Skin epidermis (tissue), 12 donors: ENCODE results near the gene DSTN.
"Not testable (repeated sequence)": the region's sequence is repeated elsewhere in the genome, so short reads cannot be mapped to it uniquely, and the experiment has no call there.

Source experiments
- H3K27ac ChIP-seq, 21 experiments: fragments of 200-600 bp; sonication (generic) in 11 of 21; one replicate each; pipeline ENCODE4 v1.5.0; 2020; ENCODE audit warnings: mild to moderate bottlenecking in 3 of 21, inconsistent platforms in 2 of 21, moderate library complexity in 2 of 21
- H3K4me3 ChIP-seq, 7 experiments: fragments of 200-600 bp; sonication (generic) in 2 of 7; one replicate each; pipeline ENCODE4 v1.5.0; 2020; ENCODE audit warnings: inconsistent platforms in 2 of 7, mild to moderate bottlenecking in 2 of 7, moderate library complexity in 1 of 7

DSTN gene

DNA sequence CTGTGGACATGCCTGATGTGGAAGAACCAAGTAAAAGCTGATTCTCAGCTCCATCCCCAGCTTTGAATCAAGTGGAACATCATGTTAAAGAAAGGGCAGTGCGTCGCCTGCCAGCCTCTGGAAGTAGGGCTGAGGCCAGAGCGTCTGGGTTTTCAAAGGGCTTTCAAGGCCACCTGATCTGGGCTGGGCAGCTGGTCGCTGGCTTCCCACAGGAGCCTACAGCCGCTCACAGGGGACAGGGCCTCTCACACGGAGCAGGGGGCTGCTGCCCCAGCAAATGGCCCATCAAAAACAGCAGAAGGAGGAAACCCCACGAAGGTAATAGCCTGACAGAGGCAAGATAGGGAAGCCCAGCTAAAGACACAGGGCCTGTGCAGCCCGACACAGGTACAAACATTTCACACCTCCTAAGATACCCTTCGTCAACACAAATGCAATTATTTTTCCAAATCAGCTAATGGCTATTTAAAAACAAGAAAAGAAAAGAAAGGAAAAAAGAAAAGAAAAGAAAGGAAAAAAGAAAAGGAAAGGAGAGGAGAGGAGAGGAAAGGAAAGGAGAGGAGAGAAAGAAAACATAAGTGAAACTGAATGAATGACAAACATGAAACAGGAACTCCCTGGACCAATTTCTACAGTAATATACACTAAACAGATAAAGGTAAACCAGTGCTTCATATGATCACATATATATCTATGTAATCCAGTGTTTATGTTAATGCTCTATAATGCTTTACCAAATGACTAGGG, 87.4 kb downstream of the DSTN start:
- Histone ChIP-seq H3K27ac (no peak overlapping the region), H3K4me3 (no peak overlapping the region)

DNA sequence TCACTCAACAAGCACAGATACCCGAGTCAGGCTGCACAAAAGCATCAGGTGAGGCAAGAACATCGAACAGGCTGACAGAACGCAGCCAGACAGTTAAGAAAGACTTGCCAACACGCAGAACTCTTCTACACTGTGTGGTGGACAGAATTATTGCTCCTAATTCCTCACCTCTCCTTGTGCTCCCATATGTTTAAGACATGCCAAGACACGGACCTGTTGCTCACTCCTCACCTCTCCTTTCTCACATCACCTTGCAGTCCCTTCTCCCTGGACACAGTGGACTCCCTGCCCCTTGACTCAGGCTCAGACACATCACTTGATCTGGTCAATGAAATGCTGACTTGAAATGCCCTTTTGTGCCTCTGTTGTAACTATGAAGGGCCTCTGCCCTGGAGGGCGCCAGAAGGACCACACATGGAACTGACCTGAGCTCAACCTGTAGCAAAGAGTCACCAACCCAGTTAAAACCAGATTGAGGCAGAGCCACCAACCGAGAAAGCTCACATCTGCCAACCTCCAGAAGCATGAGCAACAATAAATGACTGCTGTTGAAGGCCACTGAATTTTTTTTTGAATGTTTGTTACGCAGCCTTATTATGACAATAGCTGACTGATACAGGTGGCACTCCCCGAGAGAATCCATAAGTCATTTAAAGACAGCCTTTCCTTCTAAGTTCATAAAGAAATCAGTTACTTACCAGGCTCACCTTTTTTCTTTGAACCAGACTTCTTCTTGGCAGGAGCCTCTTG, 88.2 kb downstream of the DSTN start:
- H3K27ac ChIP-seq: peak overlapping the region in 1 of 21 experiments; percentile 10
- no peak overlapping the region for H3K4me3 ChIP-seq

DNA sequence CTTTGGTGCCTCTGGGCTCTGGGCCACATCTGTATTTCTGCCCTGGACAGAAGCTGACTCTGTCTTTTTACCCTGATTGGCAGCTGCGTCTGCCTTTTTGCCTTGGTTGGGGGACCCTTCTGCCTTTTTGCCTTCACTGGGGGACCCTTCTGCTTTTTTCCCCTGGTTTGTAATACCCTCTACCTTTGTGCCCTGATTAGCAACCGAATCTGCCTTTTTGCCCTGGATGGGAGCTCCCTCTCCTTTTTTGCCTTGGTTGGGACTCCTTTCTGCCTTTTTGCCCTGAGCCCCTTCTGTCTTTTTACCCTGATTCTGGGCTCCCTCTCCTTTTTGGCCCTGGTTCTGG, 88.7 kb downstream of the DSTN start:
- no peak overlapping the region for H3K4me3 ChIP-seq

DNA sequence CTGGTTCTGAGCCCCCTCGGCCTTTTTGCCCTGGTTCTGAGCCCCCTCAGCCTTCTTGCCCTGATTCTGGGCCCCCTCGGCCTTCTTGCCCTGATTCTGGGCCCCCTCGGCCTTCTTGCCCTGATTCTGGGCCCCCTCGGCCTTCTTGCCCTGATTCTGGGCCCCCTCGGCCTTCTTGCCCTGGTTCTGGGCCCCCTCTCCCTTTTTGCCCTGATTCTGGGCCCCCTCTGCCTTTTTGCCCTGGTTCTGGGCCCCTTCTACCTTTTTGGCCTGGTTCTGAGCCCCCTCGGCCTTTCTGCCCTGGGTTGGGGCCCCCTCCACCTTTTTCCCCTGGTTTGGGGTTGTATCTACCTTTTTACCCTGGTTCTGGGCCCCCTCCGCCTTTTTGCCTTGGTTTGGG, 89.5 kb downstream of the DSTN start:
- peak overlapping the region in 5 of 21 experiments; percentile 6 to 52 (median 31) for H3K27ac ChIP-seq
- H3K4me3 ChIP-seq: not testable (repeated sequence)

More for the DNA sequence above, 88.7 kb downstream of the DSTN start:
- peak overlapping the region in 1 of 21 experiments; percentile 10 for H3K27ac ChIP-seq
